GM20431 (cell line): Measurements from ENCODE around the gene BMX.

ENCODE experiments used
- in situ Hi-C: fragments of 300-500 bp; cut with MseI, MboI; formaldehyde crosslinking; loops from one replicate; pipeline ENCODE4 v1.15.0; 2020; ENCODE audit warnings: low sequenced_read_pairs; ENCODE audit not compliant: unreplicated experiment

The BMX gene

DNA sequence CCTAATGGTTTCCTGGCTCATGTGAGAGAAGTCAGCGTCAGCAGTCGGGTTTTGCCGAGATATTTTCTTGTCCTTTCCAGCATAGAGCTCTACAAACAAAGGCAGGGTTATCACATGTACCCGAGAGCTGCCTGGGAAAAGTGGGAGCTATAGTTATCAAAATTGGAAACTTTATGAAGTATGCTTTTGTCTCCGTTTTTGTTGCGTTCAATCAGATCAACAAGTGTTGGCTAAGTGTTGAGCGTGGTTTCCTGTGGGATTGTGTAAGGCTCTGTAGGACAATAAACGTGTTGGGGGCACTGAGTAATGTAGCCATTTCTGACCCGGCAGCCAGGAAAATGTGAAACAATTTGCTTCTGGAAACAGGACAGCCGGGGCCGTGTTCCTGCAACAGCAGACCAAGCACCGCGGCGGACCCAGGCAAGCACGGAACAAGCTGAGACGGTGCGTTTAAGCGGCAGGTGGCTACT is at the start of gene BMX:
TSS of gene BMX (plus strand) at position 311 of the 470 bp plus-strand sequence. CDS start 7,547 bp downstream, outside the sequence.
- in situ Hi-C loops = no loop called here

- in situ Hi-C loops = loop anchor here (25.0 kb wide), 1 partner anchor 115 kb away; the partner anchor contains the start of gene PIGA
These were observed 48.7 kb upstream of the BMX start for GRCh38 chrX:15451913-15452312.

DNA sequence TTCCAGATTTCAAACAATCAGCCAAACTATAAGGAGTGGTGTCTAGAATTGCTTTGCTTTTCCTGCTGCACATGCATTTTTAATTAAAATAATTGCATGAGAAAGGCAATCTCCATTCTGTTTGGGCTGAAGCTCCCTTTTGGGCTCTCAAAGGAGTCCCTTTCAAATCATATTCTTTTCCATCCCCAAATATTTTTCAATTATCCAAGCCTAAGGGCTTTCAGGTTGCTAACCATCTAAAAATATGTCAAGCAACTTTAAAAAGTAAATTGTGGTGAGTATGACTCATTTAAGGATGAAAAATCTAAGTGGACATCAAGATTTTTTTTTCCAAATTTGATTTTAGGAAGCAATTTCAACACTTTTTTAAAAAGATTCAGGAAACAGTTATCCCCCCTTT is 35.9 kb upstream of the BMX start:
- in situ Hi-C loops = loop anchor here (25.0 kb wide), 1 partner anchor 127 kb away; the partner anchor contains the start of gene PIGA

DNA sequence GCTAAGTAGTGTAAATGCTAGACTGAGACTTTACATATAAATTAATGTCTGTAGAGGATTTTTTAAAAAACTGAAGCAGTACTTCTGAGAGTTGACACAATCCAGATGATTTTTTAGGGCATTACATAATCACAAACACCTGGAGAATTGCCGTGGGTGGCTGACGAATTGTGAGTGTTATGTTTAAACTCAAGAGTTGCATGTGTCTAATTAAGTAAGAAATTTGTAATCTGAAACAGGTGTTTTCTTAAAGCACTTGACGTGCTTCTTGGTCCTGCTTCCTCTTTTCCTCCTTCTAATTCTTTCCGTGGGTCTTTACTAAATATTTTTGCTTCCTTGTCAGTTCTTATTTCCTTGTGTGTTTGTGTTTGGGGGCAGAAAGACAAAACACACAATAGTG is 35.3 kb upstream of the BMX start:
- in situ Hi-C loops = loop anchor here (25.0 kb wide), 1 partner anchor 128 kb away; the partner anchor contains the start of gene PIGA

- in situ Hi-C loops = loop anchor here (25.0 kb wide), 1 partner anchor 129 kb away; the partner anchor contains the start of gene PIGA
These were observed 34.5 kb upstream of the BMX start for GRCh38 chrX:15465896-15466651.

DNA sequence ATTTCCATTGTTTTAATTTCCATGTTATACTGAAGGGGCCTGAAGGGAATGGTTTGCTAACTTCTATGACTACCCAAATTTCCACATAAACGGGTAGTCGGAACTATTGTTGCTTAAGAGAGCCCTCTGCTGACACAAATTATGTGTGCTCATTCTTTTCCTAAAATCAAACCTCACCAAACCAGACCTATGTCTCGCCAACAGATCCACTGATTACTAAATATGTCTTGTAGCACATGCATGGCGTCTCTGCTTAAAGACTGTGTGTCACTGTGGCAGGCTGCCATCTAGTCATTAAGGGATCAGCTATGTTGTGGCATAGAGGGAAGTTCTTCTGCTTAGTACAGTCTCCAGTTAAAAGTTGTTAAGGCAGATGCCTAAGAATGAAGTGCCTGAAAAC is 32.6 kb upstream of the BMX start:
- in situ Hi-C loops = loop anchor here (25.0 kb wide), 1 partner anchor 131 kb away; the partner anchor contains the start of gene PIGA

DNA sequence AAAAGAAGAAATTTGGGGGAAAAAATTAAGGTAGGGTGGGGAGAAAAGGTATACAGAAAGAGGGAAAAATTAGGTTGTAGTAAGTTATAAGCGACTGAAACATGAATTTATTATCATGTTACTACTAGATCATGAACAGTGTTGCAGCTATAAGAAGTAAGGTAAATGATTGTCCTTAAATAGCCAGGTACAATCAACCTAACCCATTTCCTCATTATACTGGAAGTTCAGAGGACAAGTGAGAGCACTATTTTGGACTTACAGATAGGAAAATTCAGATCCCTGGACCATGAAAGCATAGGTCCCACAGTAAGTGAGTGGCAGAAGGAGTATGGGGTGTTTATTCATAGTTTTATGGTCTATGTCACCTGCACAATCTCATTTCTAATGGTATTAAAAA is 31.0 kb upstream of the BMX start:
- in situ Hi-C loops = loop anchor here (25.0 kb wide), 1 partner anchor 132 kb away; the partner anchor contains the start of gene PIGA

DNA sequence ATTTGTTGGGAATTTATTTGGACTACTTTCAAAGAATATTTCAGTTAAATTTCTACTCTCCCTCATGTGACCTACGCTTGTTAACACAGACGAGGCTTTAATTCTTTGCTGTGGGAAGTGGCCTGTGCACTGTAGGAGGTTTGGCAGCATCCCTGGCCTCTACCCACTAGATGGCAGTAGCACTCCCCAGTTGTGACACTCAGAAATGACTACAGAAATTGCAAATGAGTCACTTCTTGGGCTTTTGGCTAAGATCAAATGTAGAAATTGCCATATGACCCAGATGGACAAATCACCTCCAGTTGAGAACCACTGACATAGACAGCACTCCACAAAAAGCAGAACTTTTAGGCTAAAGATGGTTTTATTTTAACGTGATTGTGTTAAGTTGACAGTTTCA is 29.6 kb upstream of the BMX start:
- in situ Hi-C loops = loop anchor here (25.0 kb wide), 1 partner anchor 134 kb away; the partner anchor contains the start of gene PIGA

GRCh38 chrX:15472531-15472930 is 28.1 kb upstream of the BMX start:
- in situ Hi-C loops = loop anchor here (25.0 kb wide), 1 partner anchor 135 kb away; the partner anchor contains the start of gene PIGA

- in situ Hi-C loops = loop anchor here (25.0 kb wide), 1 partner anchor 137 kb away; the partner anchor contains the start of gene PIGA
These were observed 26.6 kb upstream of the BMX start for GRCh38 chrX:15474028-15474427.

- in situ Hi-C loops = no loop called here
These were observed 25.6 kb upstream of the BMX start for GRCh38 chrX:15475021-15475420.

DNA sequence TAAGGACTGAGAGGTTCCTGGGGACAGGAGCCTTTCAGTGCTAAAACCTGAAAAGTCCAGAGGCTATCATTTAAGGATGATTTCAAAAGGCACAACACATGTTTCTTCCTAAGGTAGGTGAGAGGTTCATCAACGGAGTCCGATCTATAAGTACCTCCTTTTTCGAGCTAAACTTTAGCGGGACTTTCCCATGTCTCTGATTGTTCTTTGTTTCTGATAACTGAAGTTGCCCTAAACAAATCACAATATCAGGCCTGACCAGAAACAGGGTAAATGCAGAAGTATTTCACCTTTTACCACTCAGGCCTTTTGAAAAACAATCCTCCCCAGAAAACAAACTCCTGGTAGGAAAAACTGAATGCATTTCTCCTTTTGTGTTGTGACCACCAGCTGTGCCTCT is 25.1 kb upstream of the BMX start:
- in situ Hi-C loops = no loop called here

GRCh38 chrX:15483891-15484290 is 16.7 kb upstream of the BMX start:
- in situ Hi-C loops = no loop called here

GRCh38 chrX:15492469-15492868 is 8.1 kb upstream of the BMX start:
- in situ Hi-C loops = no loop called here

GRCh38 chrX:15493118-15493962 is 7.3 kb upstream of the BMX start, which contains the start of gene PIR:
TSS of gene PIR (minus strand) at chrX:15493333. CDS start at chrX:15491257, 2,076 bp downstream.
- in situ Hi-C loops = no loop called here

DNA sequence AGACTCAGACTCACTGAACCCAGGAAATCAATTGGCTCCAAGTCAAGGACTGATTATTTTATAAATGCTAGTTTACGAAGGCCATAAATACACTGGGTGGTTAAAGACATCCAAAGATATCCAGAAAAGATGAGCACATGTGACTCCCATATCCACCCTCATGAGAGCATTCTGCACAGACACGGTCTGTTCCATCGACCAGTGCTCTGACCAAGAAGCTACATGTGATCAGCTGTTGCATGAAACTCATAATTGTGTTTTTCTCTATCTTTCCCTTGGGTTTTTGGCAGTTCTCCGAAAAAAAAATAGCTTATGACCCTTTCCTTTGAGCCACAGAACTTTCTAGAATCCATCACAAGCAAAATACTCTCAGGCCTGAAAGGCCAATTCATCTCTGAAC is 4.8 kb upstream of the BMX start:
- in situ Hi-C loops = no loop called here

GRCh38 chrX:15496824-15497223 is 3.8 kb upstream of the BMX start:
- in situ Hi-C loops = no loop called here

GRCh38 chrX:15497865-15498264 is 2.7 kb upstream of the BMX start:
- in situ Hi-C loops = no loop called here

DNA sequence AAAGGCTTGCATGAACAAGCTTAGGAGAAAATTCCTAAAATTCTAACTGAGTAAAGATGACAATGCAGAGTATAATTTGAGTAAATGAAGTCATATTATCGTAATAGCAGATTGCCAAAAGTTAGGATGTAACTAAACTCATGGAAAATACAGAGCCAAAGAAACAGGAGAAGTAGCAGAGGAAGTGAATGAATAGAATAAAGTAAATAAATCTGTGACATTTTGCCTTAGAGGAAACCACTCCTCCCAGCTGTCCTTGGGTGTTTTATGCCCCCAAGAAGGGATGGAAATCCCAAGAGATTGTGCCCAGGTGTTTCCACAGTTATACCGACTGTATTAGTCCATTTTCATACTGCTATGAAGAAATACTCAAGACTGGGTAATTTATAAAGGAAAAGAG is 1.9 kb upstream of the BMX start:
- in situ Hi-C loops = no loop called here

GRCh38 chrX:15499976-15500375 is 631 bp upstream of the BMX start:
- in situ Hi-C loops = no loop called here
